Cardiac septum (tissue), 1 donor: ENCODE measurements around the gene DUSP28. TPM values are rescaled to one million over a fixed set of nuclear protein-coding genes. Genes with fewer than 3 reads are reported as not detected.
A peak's percentile ranks its signal among the peaks of the same experiment; 100 is the strongest.
"Not testable (repeated sequence)": the region's sequence is repeated elsewhere in the genome, so short reads cannot be mapped to it uniquely, and the experiment has no call there.

Experiments
- DNase-seq: peaks from one replicate; pipeline ENCODE4 v3.0.0-alpha.2; 2020; ENCODE audit warnings: low spot score
- intact Hi-C: fragments of 100-400 bp; cut with DNase I; formaldehyde crosslinking; loops from one replicate; pipeline ENCODE4 v1.14.0; 2022
- long read RNA-seq: library from polyadenylated mRNA; unstranded; transcript quantifications from one replicate; pipeline ENCODE4 v2.0.0, GENCODE V29; 2021
- total RNA-seq: library from RNA; stranded (reverse); fragmentation: NEBNext Ultra II Directional; extraction: Animal tissue kit (Norgen Biotek cat#: 25700); gene quantifications from one replicate; pipeline ENCODE4 v1.2.1, GENCODE V29; 2021
- donor health status: DM: no; HTN: no; CAD: no.

The DUSP28 gene, protein sequence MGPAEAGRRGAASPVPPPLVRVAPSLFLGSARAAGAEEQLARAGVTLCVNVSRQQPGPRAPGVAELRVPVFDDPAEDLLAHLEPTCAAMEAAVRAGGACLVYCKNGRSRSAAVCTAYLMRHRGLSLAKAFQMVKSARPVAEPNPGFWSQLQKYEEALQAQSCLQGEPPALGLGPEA
- total RNA-seq, result 9.7 TPM
- long read RNA-seq, transcript DUSP28-202 (2 exons, 3,461 nt), result major isoform, 10 of 23 reads
- long read RNA-seq, transcript DUSP28-201 (3 exons, 1,555 nt), result minor isoform, 6 of 23 reads
- long read RNA-seq, partial matches to known transcripts, result 4 of 23 reads
- long read RNA-seq, other reads (novel, unspliced or antisense), result 3 of 23 reads

DNA sequence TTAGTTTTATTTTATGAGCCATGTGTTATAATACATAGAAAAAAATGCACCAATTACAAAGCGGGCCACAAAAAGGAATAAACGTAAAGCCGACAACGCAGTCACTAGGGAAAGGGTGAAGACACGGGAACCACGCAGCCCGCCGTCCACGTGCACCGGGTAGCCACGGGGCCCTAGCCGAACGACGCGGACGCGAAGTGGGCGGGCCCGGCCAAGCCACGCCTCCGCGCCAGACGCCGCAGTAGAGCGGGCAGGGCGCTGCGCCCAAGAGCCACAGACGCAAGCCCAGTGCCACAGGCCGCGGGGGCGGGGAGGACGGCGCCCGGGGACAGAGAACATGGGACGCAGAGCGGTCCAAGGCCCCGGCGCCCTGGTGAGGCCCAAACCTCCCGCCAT is at the start of gene DUSP28:
Gene DUSP28, plus strand, starts transcription at position 274 of the 396 bp plus-strand sequence. CDS start 328 bp downstream, outside the sequence.
- intact Hi-C loops, result loop anchor here (10.0 kb wide), 1 partner anchor 325 kb away; no protein-coding TSS in a partner anchor
- peak; percentile 97 for DNase-seq

DNA sequence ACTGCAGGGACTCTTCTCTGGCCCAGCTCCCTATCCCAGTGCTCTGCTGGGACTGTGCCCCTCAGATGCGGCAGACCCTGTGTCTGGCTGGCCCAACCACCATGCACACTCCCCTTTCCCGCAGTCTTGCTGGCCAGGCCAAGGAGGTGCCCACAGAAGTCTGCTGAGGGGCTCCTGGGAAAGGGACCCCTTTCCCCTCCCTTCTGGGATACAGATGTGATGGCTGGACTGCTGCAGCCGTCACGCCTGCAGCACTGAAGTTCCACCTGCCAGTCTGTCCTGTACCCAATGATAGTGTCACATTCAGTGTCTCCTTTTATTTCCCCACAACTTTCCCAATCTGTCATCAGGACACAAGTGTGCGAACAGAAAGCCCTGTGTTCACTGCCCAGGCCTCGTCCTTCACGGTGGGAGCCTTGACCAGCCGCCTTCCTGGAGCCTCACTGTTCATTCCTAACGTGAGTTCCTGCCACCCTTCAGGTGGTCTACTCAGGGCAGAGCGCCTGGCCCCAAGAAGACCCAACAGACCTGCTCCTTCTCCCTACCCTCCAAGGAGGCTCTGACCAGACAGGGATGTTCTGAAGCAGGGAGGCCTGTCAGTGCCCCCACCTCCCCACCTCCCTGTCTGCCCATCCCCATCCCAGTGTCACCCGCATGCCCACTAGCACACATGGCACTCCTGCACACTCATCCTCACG is 49.5 kb upstream of the DUSP28 start:
- intact Hi-C loops, result loop anchor here (10.0 kb wide), 2 partner anchors 194 to 324 kb away; no protein-coding TSS in a partner anchor

DNA sequence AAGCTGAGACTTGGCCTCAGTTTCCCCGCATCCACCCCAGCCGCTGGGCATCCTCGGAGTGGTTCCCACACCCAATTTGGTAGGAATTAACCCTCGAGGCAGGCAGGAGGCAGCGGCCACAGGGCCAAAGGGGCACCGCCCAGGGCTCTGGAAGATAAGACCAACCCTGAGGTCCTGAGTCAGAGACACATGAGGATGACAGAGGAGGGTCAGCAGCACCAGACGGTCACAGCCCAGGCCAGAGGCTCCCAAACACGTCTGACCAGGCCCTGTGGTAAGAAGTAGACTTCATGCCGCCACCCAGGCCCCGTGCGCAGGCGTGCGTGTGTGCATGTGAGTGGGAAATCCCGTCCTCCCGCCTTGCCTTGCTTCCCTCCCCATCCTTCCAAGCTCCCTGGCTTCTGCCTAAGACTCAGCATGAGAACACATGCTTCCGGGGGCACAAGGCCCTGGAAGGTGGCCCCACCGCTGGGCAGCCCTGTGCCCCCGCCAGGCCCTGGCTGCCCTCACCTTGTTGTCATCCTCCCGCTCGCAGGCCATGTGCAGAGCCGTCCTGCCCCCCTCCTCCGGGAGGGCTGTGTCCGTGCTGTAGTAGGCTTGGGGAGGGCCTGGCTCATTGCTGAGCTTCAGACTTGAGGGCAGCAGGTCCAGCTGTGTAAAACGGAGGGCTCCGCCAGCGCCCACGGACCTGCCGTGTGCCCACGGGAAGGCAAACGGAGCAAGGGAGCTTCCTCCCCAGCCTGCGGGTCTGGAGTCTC is 48.6 kb upstream of the DUSP28 start:
- intact Hi-C loops, result loop anchor here (10.0 kb wide), 2 partner anchors 193 to 323 kb away; no protein-coding TSS in a partner anchor
- DNase-seq, result peak; percentile 69

More for the DNA sequence above, 49.5 kb upstream of the DUSP28 start:
- DNase-seq, result no peak

DNA sequence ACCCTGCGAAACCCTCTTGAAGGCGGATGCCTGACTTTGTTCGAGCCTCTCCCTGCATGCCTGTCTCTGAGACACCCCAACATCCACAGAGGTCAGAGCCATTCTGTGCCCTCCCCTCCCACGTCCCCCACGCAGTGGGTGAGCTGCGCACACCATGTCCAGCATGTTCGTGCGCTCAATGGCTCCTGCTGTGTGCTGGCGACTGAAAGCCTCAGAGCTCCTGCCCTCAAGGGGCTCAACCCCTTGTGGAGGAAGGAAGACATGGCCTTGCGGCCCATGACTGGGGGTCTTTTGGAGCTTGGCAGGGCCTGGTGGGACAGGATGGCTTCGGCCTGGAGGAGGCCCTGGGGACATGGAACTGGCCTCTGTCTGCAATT is 48.1 kb upstream of the DUSP28 start:
- DNase-seq, result no peak
- intact Hi-C loops, result loop anchor here (10.0 kb wide), 2 partner anchors 193 to 323 kb away; no protein-coding TSS in a partner anchor

DNA sequence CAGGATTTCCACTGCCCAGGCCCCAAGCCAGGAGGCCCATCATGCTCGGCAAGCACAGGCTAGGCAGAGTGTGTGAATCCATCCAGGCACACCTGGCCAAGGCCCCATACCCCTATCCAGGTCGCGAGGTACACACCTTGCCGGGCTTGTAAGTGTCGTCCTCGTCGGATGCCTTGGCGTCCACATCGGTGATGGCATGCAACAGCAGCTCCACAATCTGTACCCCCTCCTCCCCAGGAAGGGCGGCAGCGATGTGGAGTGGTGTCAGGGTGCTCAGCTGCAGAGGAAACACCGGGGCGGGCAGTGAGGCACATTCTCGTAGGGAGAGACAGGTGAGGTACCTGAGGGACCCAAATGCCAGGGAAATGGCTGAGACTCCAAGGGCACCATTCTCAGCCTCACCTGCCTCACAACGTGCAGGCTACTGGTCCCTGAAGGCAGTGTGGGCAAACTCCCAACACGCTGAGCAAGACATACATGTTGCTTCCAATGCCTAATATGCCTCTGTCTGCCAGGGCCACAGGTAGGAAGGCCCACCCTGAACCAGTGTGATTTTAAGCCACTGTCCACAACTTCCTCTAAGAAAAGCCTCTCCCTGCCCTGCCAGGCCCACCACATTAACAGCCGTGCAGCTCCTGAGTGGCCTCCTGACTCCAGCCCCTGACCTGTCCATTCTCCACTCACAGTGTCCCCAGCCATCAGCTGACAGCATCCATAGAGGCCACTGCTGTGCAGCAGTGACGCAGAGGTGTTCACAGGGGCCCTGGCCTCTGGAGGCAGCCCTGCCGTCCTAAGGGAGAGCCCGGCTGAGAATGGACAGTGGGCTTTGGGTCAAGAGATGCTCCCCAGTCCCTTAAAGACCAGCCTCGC is 47.3 kb upstream of the DUSP28 start:
- no peak for DNase-seq
- intact Hi-C loops, result loop anchor here (10.0 kb wide), 2 partner anchors 192 to 322 kb away; no protein-coding TSS in a partner anchor

- DNase-seq, result peak; percentile 92
- intact Hi-C loops, result loop anchor here (10.0 kb wide), 2 partner anchors 191 to 321 kb away; no protein-coding TSS in a partner anchor
These were observed 46.4 kb upstream of the DUSP28 start for GRCh38 chr2:240513549-240514287.

GRCh38 chr2:240514631-240515030 is 45.5 kb upstream of the DUSP28 start:
- DNase-seq, result no peak
- intact Hi-C loops, result loop anchor here (10.0 kb wide), 2 partner anchors 190 to 320 kb away; no protein-coding TSS in a partner anchor

- intact Hi-C loops, result loop anchor here (10.0 kb wide), 2 partner anchors 187 to 317 kb away; no protein-coding TSS in a partner anchor
- no peak for DNase-seq
These were observed 42.8 kb upstream of the DUSP28 start for GRCh38 chr2:240517342-240517741.

- DNase-seq, result no peak
- intact Hi-C loops, result loop anchor here (10.0 kb wide), 2 partner anchors 186 to 316 kb away; no protein-coding TSS in a partner anchor
These were observed 41.2 kb upstream of the DUSP28 start for GRCh38 chr2:240518981-240519380.

- no peak for DNase-seq
- intact Hi-C loops, result loop anchor here (10.0 kb wide), 2 partner anchors 185 to 315 kb away; no protein-coding TSS in a partner anchor
These were observed 40.6 kb upstream of the DUSP28 start for GRCh38 chr2:240519396-240520129.

GRCh38 chr2:240520130-240520973 is 39.8 kb upstream of the DUSP28 start:
- no peak for DNase-seq
- intact Hi-C loops, result no loop called here

- intact Hi-C loops, result no loop called here
- no peak for DNase-seq
These were observed 39.2 kb upstream of the DUSP28 start for GRCh38 chr2:240520974-240521350.

DNA sequence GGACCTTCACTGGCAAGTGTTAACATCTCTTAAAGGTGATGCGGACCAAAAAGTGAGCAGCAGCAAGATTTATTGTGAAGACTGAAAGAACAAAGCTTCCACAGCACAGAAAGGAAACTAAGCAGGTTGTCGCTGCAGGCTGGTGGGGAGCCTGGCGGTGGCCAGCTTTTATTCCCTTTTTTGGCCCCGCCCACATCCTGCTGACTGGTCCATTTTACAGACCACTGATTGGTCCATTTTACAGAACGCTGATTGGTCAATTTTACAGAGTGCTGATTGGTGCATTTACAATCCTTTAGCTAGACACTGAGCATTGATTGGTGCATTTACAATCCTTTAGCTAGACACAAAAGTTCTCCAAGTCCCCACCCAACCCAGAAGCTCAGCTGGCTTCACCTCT is 38.3 kb upstream of the DUSP28 start:
- DNase-seq, intact Hi-C loops: not testable (repeated sequence)

DNA sequence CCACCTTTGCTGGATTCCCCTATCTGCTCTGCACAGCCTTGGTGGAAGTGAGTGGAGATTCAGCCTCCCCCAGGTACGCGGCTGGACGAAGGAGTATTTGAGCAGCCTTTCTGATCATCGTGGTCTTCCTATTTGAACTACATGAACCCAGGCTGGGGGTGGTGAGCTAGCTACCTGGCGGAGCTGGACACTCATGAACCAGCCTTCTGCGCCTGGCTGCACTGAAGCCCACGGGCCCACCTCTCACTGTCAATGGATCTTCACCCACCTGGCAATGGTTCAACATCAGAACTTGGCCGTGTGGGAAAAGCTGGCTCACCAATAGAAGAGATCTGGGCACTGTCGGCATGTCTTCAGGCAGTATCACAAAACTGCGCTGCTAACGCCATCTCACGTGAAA is 37.8 kb upstream of the DUSP28 start:
- no peak for DNase-seq
- intact Hi-C loops, result no loop called here

DNA sequence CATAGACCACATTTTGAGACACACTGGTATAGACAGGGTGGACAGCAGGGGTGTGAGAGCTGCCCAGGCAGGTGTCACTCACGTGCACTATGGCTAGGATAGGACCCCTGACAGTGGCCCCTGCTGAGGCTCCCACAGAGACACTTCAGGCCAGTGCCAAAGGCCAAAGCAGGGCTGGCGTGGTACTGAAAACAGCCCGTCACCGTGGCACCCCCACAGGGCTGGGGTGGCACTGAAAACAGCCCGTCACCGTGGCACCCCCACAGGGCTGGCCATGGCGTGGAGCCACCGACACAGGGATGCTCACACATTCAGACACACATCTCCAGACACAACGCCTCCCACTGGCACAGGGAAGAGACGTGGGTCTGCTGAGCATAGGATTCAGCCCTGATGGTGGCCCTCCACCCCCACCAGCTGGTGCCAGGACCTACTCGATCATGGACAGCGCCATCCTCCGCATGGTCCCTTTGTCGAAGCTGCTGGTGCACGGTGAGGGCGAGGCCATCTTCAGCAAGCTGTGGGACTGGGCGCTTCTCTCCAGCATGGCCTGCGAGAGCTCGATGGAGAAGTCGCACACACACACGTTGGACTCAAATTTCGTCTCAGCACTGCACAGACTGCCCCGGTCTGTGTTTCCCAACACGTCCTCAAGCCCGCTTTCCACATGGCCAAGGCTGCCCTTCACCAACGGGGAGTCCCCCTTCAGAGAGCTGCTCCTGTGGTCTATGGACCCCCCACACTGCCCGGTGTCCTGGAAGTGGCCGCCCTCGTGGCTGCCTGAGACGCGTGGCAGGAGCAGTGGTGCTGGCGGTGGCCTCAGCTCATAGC is 36.5 kb upstream of the DUSP28 start:
- no peak for DNase-seq
- intact Hi-C loops, result no loop called here
